Gastroesophageal sphincter (tissue), 4 donors: ENCODE measurements around the gene ARHGAP18. TPM values are rescaled to one million over a fixed set of nuclear protein-coding genes. Genes with fewer than 3 reads are reported as not detected.

Experiments
- ATAC-seq: fragments of 150-250 bp; one replicate; pipeline ENCODE4 v1.9.1; 2016; ENCODE audit warnings: mild to moderate bottlenecking, moderate library complexity
- H3K27ac ChIP-seq, 4 donors: fragments of 200-600 bp; sonication (generic) in 3 of 4; 1 replicate in 3 of 4; 2 replicates in 1 of 4; pipeline ENCODE4 v1.5.1; 2016 to 2019
- H3K27me3 ChIP-seq: fragments of 200-600 bp; sonication (generic); one replicate; pipeline ENCODE4 v1.5.1; 2019
- H3K36me3 ChIP-seq, 2 donors: fragments of 200-600 bp; sonication (generic); one replicate each; pipeline ENCODE4 v1.5.1; 2019; ENCODE audit warnings: control low read depth in 1 of 2
- H3K4me1 ChIP-seq, 3 donors: fragments of 200-600 bp; sonication (generic); 1 replicate in 2 of 3; 2 replicates in 1 of 3; pipeline ENCODE4 v1.5.1; 2016 to 2019; ENCODE audit warnings: control low read depth in 2 of 3
- H3K4me3 ChIP-seq, 2 donors: fragments of 200-600 bp; sonication (generic); one replicate each; pipeline ENCODE4 v1.5.1; 2019; ENCODE audit warnings: mild to moderate bottlenecking in 1 of 2, moderate library complexity in 1 of 2
- H3K9me3 ChIP-seq, 3 donors: fragments of 200-600 bp; sonication (generic); one replicate each; pipeline ENCODE4 v1.5.1; 2017 to 2019; ENCODE audit warnings: control low read depth in 2 of 3
- EP300 ChIP-seq: sonication (generic); formaldehyde crosslinking; IDR thresholded peaks from one replicate; pipeline ENCODE4 v1.6.1; 2017; ENCODE audit warnings: antibody characterized with exemption, mild to moderate bottlenecking
- POLR2A ChIP-seq, 2 donors: fragments of 450-650 bp; IDR thresholded peaks; one replicate each; pipeline ENCODE4 v1.6.1; 2017; ENCODE audit warnings: antibody characterized with exemption in 2 of 2, mild to moderate bottlenecking in 2 of 2, moderate library complexity in 1 of 2
- POLR2AphosphoS5 ChIP-seq: sonication (generic); formaldehyde crosslinking; IDR thresholded peaks from one replicate; pipeline ENCODE4 v1.6.1; 2017; ENCODE audit warnings: antibody characterized with exemption
- WGBS, 2 donors: methylation state at CpG; one replicate each; pipeline ENCODE4 v1.1.5; 2018; ENCODE audit warnings: low coverage in 1 of 2; 5-methylcytosine and 5-hydroxymethylcytosine counted together
- total RNA-seq, 4 donors: library from RNA; depleted of rRNA; stranded (reverse); fragments of >200 nt; gene quantifications; one replicate each; pipeline ENCODE4 v1.1.0, GENCODE V29; 2016
- TF ChIP-seq, protein P1 (sequence below), 4 experiments: fragments of 200-600 bp in 2 of 4; fragments of 450-650 bp in 2 of 4; sonication (generic) in 1 of 4; IDR thresholded peaks; one replicate each; pipeline ENCODE4 v1.5.1; 2017 to 2019; ENCODE audit warnings: antibody characterized with exemption in 4 of 4, mild to moderate bottlenecking in 2 of 4, moderate library complexity in 2 of 4

ARHGAP18 gene
- total RNA-seq, 4 donors from 2014 or later: 2.8 to 15.0 (median 9.4) TPM

DNA sequence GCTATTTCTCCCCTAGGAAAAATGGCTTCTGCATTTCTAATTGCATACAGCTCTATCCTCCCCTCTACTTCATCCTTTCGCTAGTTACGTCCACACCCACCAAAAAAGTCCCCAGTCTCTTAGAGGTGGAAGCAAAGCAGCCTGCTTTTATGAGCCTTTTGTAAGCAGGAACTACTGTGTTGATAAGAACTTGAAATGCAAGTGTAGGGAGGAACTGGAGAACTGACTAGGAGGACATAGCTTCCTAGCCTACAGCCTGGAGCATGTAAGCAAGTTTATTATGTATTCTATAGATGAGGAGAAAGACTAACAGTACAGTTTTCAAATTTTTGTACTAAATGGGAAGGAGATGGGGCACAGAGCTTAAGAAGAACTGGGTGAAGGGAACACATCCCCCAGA lies 10.3 kb downstream of the ARHGAP18 start:
- H3K4me1 ChIP-seq: no peaks in the 10 kb centered on the region
- no peak for ATAC-seq
- WGBS, 2 donors: 63% methylated on average over 2 of the region's 2 CpGs; no CpG with 5 or more reads in 1 of the 2 donors
- H3K36me3 ChIP-seq: no peaks in the 10 kb centered on the region
- H3K9me3 ChIP-seq: no peaks in the 10 kb centered on the region
- no peak overlapping the region for H3K4me3 ChIP-seq
- H3K27ac ChIP-seq: no peak overlapping the region
- TF ChIP-seq POLR2AphosphoS5 (no peak), EP300 (no peak), POLR2A (IDR thresholded peaks at IDR 0.05) (no peak)
- TF ChIP-seq, protein P1, sequence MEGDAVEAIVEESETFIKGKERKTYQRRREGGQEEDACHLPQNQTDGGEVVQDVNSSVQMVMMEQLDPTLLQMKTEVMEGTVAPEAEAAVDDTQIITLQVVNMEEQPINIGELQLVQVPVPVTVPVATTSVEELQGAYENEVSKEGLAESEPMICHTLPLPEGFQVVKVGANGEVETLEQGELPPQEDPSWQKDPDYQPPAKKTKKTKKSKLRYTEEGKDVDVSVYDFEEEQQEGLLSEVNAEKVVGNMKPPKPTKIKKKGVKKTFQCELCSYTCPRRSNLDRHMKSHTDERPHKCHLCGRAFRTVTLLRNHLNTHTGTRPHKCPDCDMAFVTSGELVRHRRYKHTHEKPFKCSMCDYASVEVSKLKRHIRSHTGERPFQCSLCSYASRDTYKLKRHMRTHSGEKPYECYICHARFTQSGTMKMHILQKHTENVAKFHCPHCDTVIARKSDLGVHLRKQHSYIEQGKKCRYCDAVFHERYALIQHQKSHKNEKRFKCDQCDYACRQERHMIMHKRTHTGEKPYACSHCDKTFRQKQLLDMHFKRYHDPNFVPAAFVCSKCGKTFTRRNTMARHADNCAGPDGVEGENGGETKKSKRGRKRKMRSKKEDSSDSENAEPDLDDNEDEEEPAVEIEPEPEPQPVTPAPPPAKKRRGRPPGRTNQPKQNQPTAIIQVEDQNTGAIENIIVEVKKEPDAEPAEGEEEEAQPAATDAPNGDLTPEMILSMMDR (IDR thresholded peaks at IDR 0.05): no peak
- H3K27me3 ChIP-seq: no peaks in the 10 kb centered on the region

DNA sequence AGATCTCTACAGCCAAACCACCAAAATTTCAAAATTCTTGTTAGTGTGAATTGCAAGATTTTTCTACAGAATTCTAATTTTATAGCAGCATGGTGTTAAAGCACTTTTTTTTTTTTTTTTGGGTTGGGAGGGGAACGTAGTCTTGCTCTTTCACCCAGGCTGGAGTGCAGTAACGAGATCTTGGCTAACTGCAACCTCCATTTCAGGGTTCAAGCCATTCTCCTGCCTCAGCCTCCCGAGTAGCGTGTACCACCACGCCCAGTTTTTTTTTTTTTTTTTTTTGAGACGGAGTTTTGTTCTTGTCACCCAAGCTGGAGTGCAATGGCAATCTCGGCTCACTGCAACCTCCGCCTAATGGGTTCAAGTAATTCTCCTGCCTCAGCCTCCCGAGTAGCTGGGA lies 11.5 kb downstream of the ARHGAP18 start:
- Histone ChIP-seq H3K9me3 (no peaks in the 10 kb centered on the region), H3K4me3 (no peak overlapping the region), H3K36me3 (no peaks in the 10 kb centered on the region), H3K4me1 (no peaks in the 10 kb centered on the region), H3K27ac (no peak overlapping the region), H3K27me3 (no peaks in the 10 kb centered on the region)
- TF ChIP-seq, protein P1 (IDR thresholded peaks at IDR 0.05): no peak
- TF ChIP-seq POLR2AphosphoS5 (no peak), EP300 (no peak), POLR2A (IDR thresholded peaks at IDR 0.05) (no peak)
- WGBS, 2 donors: 96 to 100% methylated on average over 1 to 4 of the region's 9 CpGs
- ATAC-seq: no peak

DNA sequence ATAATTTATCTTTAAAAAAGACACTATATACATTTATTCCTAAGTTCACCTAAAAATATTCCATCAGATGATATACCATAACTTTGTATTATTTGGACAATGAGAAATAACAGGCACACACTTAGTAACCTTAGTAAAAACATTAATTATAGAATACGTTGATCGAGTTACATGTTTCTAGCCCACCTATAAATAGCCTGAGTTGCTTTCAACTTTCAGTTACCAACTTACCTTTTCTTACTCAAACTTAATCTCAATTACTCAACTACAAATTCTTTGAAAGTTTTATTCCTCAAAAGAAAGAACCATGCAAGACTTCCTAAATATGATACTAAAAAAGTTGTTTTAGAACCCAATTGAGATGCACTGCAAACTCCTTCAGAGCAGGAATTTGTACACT lies 12.2 kb downstream of the ARHGAP18 start:
- no peak for ATAC-seq
- Histone ChIP-seq H3K9me3 (no peaks in the 10 kb centered on the region), H3K4me3 (no peak overlapping the region), H3K27me3 (no peaks in the 10 kb centered on the region), H3K27ac (no peak overlapping the region), H3K4me1 (no peaks in the 10 kb centered on the region), H3K36me3 (no peaks in the 10 kb centered on the region)
- TF ChIP-seq, protein P1 (IDR thresholded peaks at IDR 0.05): no peak
- TF ChIP-seq EP300 (no peak), POLR2AphosphoS5 (no peak), POLR2A (IDR thresholded peaks at IDR 0.05) (no peak)
- 93 to 94% methylated on average over 2 of the region's 2 CpGs for WGBS, 2 donors

DNA sequence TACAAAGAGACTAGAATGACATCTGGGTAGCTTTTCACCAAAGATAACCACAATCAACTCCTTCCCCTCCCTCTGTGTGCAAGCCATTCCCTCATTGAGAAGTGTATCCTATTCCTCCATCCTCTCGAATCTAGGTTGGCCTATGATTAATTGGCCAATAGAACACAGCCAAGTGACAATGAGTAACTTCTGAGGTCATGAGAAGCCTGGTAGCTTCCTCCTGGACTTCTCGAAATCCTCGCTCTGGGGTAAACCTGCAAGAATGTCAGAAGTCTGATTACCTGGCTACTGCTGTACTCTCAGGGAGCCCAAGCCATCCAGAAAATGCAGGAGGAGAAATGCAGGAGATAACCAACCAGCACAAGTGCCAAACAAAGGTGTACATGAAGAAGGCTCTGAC lies 13.1 kb downstream of the ARHGAP18 start:
- no peaks in the 10 kb centered on the region for H3K27me3 ChIP-seq
- H3K4me1 ChIP-seq: no peaks in the 10 kb centered on the region
- no peak overlapping the region for H3K4me3 ChIP-seq
- 65 to 88% methylated on average over 2 of the region's 3 CpGs for WGBS, 2 donors
- no peak for ATAC-seq
- H3K27ac ChIP-seq: no peak overlapping the region
- no peaks in the 10 kb centered on the region for H3K9me3 ChIP-seq
- no peak for TF ChIP-seq POLR2A (IDR thresholded peaks at IDR 0.05)
- TF ChIP-seq, protein P1 (IDR thresholded peaks at IDR 0.05): no peak
- no peak for TF ChIP-seq EP300
- TF ChIP-seq POLR2AphosphoS5: no peak
- H3K36me3 ChIP-seq: no peaks in the 10 kb centered on the region

DNA sequence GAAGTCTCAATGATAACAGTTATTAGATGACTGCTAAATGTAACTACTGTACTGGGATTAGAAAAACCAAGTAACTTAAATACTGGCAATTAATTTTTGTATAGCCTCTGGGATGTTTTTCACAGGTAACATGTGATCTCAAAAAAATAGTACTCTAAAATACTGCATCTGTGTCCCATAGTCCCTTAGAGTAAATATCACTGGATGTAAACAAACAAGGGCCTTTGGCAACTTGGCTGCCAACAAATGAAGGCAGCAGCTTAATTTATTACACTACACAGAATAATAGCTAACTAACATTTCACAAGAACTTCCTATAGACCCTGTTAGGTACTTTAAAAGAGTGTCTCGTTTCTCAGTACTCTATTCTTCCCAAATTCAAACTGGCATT lies 14.0 kb downstream of the ARHGAP18 start:
- no peaks in the 10 kb centered on the region for H3K4me1 ChIP-seq
- no peaks in the 10 kb centered on the region for H3K27me3 ChIP-seq
- H3K9me3 ChIP-seq: no peaks in the 10 kb centered on the region
- 69 to 77% methylated on average over 1 of the region's 1 CpG for WGBS, 2 donors
- no peak for ATAC-seq
- no peak overlapping the region for H3K4me3 ChIP-seq
- no peaks in the 10 kb centered on the region for H3K36me3 ChIP-seq
- TF ChIP-seq POLR2A (IDR thresholded peaks at IDR 0.05) (no peak), EP300 (no peak), POLR2AphosphoS5 (no peak)
- TF ChIP-seq, protein P1 (IDR thresholded peaks at IDR 0.05): no peak
- H3K27ac ChIP-seq: no peak overlapping the region
